NCI-H2196 treated with DMSO at 0.1 percent for 48 hours (cell line): Measurements from ENCODE around the gene SGMS1.
"Not testable (repeated sequence)": the region's sequence is repeated elsewhere in the genome, so short reads cannot be mapped to it uniquely, and the experiment has no call there.

Source experiments
- DNase-seq: peaks from one replicate; lab custom pipeline; 2025; ENCODE audit not compliant: unreplicated experiment; lab: John Stamatoyannopoulos, UW

The SGMS1 gene

GRCh38 chr10:50511492-50512213 lies 112.1 kb downstream of the SGMS1 start:
- DNase-seq, result no peak

- DNase-seq, result no peak
Measured at GRCh38 chr10:50510517-50511473, 113.0 kb downstream of the SGMS1 start.

DNA sequence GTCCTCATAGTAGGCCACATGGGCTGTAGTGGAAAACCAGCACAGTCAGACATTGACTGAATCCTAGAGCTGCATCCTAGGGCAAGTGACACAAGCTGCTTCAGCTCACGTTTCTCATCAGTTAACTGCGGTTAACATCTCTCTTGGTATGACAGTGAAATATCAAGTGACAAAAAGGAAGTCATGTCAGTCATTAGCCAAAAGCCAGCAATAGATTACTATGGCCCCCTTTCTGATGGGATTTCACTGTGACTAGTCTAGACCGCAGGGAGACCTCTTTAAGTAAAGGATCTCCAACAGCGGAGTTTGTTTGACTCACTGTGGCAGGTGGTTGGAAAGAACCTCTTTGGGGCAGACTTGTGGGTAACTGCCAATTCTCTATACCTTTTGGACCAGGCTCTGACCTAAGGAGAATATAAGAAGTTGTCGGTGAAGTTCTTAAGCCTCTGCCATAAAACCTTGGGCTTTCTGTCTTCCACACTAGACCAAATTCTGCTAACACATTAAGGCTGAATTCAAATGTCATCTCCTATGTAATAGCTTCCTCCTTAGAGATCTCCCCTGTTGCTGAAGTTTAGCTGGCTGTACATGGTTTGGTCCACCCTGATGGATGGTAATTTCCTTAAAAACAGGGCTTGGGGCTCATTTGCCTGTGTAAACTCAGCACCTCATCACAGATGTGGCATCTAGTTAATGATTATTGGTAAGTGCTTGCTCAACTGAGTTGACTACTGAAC lies 115.3 kb downstream of the SGMS1 start:
- no peak for DNase-seq

DNA sequence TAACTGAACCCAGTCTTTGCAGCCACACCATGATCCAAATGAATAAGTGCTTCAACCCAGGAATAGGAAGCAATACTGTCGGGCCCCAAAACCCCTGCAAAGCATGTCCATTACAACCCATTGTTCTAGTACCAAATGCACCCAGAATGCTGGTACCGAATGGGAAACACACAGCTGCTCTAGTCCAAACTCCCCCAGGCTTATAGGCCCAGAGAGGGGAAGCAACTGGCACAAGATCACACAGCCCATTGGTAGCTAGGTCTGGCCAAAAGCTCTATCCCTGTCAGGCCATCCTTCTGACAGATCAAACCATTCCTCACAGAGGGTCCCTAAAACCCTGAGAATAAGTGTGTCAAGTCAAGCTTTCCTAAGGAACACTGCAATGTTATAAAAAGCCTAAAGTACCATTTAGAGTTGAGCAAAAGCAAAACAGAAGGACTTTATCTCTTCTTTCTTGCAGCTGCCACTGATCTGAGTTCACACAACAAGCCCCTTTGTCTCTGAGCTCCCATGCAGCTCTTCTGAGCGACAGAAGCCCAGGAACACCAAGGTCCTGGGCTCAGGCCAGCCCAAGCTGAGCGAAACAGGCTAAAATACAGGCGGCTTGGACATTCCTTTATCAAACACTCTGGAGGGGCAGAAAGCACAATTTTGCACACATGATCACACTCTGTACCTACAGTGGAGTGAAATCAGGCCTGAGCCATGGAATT lies 116.7 kb downstream of the SGMS1 start:
- no peak for DNase-seq

DNA sequence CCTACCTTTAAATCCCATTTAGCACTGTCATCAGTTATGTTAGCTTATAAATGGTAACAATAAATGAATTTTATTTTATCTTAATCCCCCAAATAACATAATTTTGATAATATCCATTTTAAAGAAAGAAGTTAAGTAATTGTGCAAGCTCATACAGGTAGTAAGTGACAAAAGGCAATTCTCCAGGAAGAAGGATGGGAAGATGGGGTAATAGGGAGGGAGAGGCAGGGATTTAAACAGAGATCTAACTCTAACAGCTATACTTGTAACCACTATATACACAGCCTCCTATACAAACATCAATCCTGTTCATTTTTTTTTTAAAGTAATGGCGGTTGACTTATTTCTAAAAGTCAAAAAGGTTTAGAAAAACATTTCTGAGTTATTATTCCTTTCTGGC lies 119.4 kb downstream of the SGMS1 start:
- DNase-seq, result no peak

GRCh38 chr10:50503661-50504320 lies 120.0 kb downstream of the SGMS1 start:
- no peak for DNase-seq

DNA sequence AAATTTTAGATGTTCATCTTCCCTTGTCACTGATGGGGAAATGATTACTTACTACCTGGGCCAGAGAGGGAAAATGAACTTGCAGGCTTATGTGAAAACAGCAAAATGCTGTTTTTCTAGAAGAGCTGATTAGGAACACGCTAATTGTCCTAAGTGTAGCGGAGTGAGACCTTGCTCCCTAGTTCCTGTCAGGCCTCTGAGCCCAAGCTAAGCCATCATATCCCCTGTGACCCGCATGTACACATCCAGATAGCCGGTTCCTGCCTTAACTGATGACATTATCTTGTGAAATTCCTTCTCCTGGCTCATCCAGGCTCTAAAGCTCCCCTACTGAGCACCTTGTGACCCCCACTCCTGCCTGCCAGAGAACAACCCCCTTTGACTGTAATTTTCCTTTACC lies 120.6 kb downstream of the SGMS1 start:
- DNase-seq, result not testable (repeated sequence)

- no peak for DNase-seq
Measured at GRCh38 chr10:50501924-50502452, 121.8 kb downstream of the SGMS1 start.

- no peak for DNase-seq
Measured at GRCh38 chr10:50501478-50501877, 122.3 kb downstream of the SGMS1 start.

DNA sequence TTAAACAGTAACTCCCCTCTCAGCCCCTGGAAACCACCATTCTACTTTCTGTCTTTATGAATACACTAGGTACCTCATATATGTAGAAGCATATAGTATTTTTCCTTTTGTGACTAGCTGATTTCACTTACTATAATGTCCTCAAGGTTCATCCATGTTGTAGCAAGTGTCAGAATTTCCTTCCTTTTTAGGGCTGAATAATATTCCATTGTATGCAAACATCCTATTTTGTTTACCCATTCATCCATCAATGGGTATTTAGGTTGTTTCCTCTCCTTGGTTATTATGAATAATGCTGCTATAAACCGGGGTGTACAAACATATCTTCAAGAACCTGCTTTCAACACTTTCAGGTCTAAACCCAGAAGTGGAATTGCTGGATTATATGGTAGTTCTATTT lies 125.3 kb downstream of the SGMS1 start:
- no peak for DNase-seq

DNA sequence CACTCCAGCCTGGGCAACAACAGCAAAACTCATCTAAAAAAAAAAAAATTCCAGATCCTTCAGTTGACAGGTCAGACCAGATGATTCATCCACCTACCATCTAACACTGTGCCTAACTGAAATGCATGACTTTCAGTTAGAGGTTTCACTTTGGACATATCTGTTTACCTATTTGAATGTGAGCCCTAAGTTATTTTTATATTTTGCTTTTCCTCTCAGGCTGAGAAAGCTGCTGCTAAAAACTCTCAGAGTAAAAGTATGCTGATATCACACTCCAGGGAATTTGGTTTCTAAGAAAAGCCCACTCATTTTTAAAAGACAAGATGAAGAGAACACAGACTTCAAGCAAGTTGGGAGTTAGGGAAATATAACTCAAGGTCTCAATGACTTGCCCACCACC lies 126.0 kb downstream of the SGMS1 start:
- DNase-seq, result no peak

- no peak for DNase-seq
Measured at GRCh38 chr10:50496228-50496627, 127.5 kb downstream of the SGMS1 start.

GRCh38 chr10:50490241-50490640 lies 133.5 kb downstream of the SGMS1 start:
- no peak for DNase-seq

DNA sequence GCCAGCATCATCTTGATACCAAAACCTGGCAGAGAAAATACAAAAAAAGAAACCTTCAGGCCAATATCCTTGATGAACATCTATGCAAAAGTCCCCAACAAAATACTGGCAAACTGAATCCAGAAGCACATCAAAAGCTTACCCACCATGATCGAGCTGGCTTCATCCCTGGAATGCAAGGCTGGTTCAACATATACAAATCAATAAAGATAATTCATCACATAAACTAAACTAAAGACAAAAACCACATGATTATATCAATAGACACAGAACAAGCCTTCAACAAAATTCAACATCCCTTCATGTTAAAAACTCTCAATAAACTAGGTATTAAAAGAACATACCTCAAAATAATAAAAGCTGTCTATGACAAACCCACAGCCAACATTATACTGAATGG lies 139.2 kb downstream of the SGMS1 start:
- DNase-seq, result not testable (repeated sequence)

GRCh38 chr10:50480054-50481007 lies 143.4 kb downstream of the SGMS1 start:
- no peak for DNase-seq

GRCh38 chr10:50477287-50478203 lies 146.2 kb downstream of the SGMS1 start:
- DNase-seq, result no peak

GRCh38 chr10:50473756-50474155 lies 150.0 kb downstream of the SGMS1 start:
- DNase-seq, result no peak

DNA sequence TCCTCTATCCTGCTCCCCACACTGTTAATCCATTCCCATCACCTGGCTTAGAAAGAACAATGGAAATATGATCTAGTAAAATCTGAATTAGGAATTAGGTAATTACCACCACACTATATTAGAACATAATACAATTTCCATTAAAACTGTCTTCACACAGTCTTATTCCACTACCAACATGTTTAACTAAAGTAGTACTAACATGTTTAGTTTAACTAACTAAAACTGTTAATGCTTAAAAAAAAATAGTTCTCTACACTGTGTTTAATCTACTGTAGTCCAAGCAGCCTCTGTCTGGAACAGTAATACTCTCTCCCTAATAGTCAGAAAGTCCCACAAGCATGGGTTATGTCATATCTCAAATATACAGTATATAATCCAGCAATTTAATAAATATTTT lies 150.8 kb downstream of the SGMS1 start:
- DNase-seq, result no peak
